IMR-90 (cell line): ENCODE measurements around the gene ADD3.
A peak's percentile ranks its signal among the peaks of the same experiment; 100 is the strongest.

Experiments used
- CEBPB ChIP-seq: IDR thresholded peaks from 2 replicates; pipeline ENCODE4 v1.6.1; 2012; ENCODE audit warnings: low read depth, low read length, improper control_type of control experiment
- MAFK ChIP-seq: IDR thresholded peaks from 2 replicates; pipeline ENCODE4 v1.6.1; 2012; ENCODE audit warnings: low read depth, low read length, improper control_type of control experiment
- MAZ ChIP-seq: IDR thresholded peaks from 2 replicates; pipeline ENCODE4 v1.6.1; 2012; ENCODE audit warnings: low read depth, mild to moderate bottlenecking, low read length, improper control_type of control experiment, moderate library complexity, borderline replicate concordance
- MXI1 ChIP-seq: IDR thresholded peaks from 2 replicates; pipeline ENCODE4 v1.6.1; 2012; ENCODE audit warnings: low read depth, mild to moderate bottlenecking, low read length, moderate library complexity, borderline replicate concordance
- POLR2A ChIP-seq: IDR thresholded peaks from 2 replicates; pipeline ENCODE4 v1.6.1; 2012; ENCODE audit warnings: mild to moderate bottlenecking, low read depth, low read length
- RAD21 ChIP-seq: IDR thresholded peaks from 2 replicates; pipeline ENCODE4 v1.6.1; 2012; ENCODE audit warnings: low read length, improper control_type of control experiment
- RCOR1 ChIP-seq: IDR thresholded peaks from 2 replicates; pipeline ENCODE4 v1.6.1; 2012; ENCODE audit warnings: mild to moderate bottlenecking, low read length, improper control_type of control experiment; ENCODE audit not compliant: insufficient replicate concordance
- RFX5 ChIP-seq: IDR thresholded peaks from 2 replicates; pipeline ENCODE4 v1.8.0; 2012; ENCODE audit warnings: low read depth, mild to moderate bottlenecking, low read length, moderate library complexity
- SMC3 ChIP-seq: fragments of 150-350 bp; IDR thresholded peaks from 2 replicates; pipeline ENCODE4 v1.6.1; 2016; ENCODE audit warnings: low read depth, mild to moderate bottlenecking, antibody characterized with exemption, low read length, moderate library complexity
- TF ChIP-seq, protein P1 (sequence below): conservative IDR thresholded peaks from 2 replicates; pipeline ENCODE4 v1.5.1; 2012; ENCODE audit warnings: mild to moderate bottlenecking, low read depth, low read length, improper control_type of control experiment
- TF ChIP-seq, protein P2 (sequence below): fragments of 150-350 bp; IDR thresholded peaks from 2 replicates; pipeline ENCODE4 v1.6.1; 2017; ENCODE audit warnings: mild to moderate bottlenecking, antibody characterized with exemption, low read length, low read depth

DNA sequence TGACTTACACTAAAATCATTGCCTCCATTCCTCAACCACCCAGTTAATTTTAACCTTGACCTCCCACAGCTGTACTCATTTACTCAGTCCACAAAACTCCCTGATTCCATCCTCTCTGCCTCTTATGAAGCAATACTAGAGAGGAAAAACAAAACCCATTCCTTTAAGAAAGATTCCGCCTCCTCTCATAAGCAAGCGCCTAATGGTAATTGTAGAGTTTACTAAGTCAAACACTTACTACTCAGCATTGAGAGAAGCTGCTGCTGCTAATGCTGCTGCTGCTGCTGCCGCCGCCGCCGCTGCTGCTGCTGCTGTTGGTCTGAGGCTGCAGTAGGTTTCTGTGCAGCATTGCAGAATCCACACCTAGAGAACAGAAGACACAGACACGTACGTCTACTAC lies 2.1 kb upstream of the ADD3 start:
- TF ChIP-seq POLR2A (no peak), SMC3 (0 out of 2 replicates have a peak, but pooled peaks have one; percentile 11), CEBPB (peak; percentile 92), MAFK (no peak), RFX5 (no peak), MXI1 (peak; percentile 31; the same call in 1 of the 2 replicates), MAZ (0 out of 2 replicates have a peak, but pooled peaks have one; percentile 17), RAD21 (peak; percentile 32; the same call in 1 of the 2 replicates), RCOR1 (no peak)
- TF ChIP-seq, protein P1, sequence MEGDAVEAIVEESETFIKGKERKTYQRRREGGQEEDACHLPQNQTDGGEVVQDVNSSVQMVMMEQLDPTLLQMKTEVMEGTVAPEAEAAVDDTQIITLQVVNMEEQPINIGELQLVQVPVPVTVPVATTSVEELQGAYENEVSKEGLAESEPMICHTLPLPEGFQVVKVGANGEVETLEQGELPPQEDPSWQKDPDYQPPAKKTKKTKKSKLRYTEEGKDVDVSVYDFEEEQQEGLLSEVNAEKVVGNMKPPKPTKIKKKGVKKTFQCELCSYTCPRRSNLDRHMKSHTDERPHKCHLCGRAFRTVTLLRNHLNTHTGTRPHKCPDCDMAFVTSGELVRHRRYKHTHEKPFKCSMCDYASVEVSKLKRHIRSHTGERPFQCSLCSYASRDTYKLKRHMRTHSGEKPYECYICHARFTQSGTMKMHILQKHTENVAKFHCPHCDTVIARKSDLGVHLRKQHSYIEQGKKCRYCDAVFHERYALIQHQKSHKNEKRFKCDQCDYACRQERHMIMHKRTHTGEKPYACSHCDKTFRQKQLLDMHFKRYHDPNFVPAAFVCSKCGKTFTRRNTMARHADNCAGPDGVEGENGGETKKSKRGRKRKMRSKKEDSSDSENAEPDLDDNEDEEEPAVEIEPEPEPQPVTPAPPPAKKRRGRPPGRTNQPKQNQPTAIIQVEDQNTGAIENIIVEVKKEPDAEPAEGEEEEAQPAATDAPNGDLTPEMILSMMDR = no peak
- TF ChIP-seq, protein P2, sequence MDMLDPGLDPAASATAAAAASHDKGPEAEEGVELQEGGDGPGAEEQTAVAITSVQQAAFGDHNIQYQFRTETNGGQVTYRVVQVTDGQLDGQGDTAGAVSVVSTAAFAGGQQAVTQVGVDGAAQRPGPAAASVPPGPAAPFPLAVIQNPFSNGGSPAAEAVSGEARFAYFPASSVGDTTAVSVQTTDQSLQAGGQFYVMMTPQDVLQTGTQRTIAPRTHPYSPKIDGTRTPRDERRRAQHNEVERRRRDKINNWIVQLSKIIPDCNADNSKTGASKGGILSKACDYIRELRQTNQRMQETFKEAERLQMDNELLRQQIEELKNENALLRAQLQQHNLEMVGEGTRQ = no peak
